SK-N-SH (cell line): ENCODE data around the gene WWTR1. TPM values are rescaled to one million over a fixed set of nuclear protein-coding genes. Genes with fewer than 3 reads are reported as not detected.

ENCODE experiments used
- CTCF ChIA-PET: fragments of 300-600, 350-600 bp; formaldehyde crosslinking; extraction: SDS; loops from one replicate; lab custom pipeline; 2021; lab: Yijun Ruan, JAX
- POLR2A ChIA-PET: fragments of 350-600 bp; sonication (Branson Sonifier 250); formaldehyde crosslinking; extraction: SDS; loops from one replicate; lab custom pipeline; 2020; ENCODE audit warnings: antibody characterized with exemption, inconsistent platforms; lab: Yijun Ruan, JAX
- DNase-seq: peaks from one replicate; pipeline ENCODE4 v3.0.0; 2012
- H2AFZ ChIP-seq: fragments of 200-600 bp; sonication (generic); 2 replicates; pipeline ENCODE4 v1.8.1; 2016; ENCODE audit warnings: antibody characterized with exemption, mild to moderate bottlenecking, low read depth
- H3F3A ChIP-seq: fragments of 200-600 bp; sonication (generic); replicated peaks from 2 replicates; pipeline ENCODE3; 2016; ENCODE audit warnings: antibody characterized with exemption, mild to moderate bottlenecking; ENCODE audit not compliant: insufficient read depth
- H3K27ac ChIP-seq, 2 experiments: fragments of 200-500 bp in 1 of 2; fragments of 200-600 bp in 1 of 2; sonication (Bioruptor generic) in 1 of 2; sonication (generic), shearing (Covaris generic) in 1 of 2; 2 replicates each; pipeline versions ENCODE4 v1.5.1 to v1.6.1; 2014 to 2016; ENCODE audit warnings: low read depth in 2 of 2, inconsistent platforms in 1 of 2, low read length in 1 of 2, mild to moderate bottlenecking in 1 of 2, mixed read lengths in 1 of 2
- H3K27me3 ChIP-seq: fragments of 200-600 bp; sonication (generic), shearing (Covaris generic); 2 replicates; pipeline ENCODE4 v1.6.1; 2016; ENCODE audit warnings: mixed run types; ENCODE audit not compliant: insufficient read depth
- H3K36me3 ChIP-seq, 2 experiments: fragments of 200-500 bp in 1 of 2; fragments of 200-600 bp in 1 of 2; sonication (Bioruptor generic) in 1 of 2; sonication (generic) in 1 of 2; replicated peaks in 1 of 2; 2 replicates each; pipeline versions ENCODE3 to v1.5.1; 2014 to 2016; ENCODE audit warnings: low read length in 1 of 2, mild to moderate bottlenecking in 1 of 2; ENCODE audit not compliant: insufficient read depth in 2 of 2, control insufficient read depth in 1 of 2
- H3K4me1 ChIP-seq, 2 experiments: fragments of 200-500 bp in 1 of 2; fragments of 200-600 bp in 1 of 2; sonication (Bioruptor generic) in 1 of 2; sonication (generic), shearing (Covaris generic) in 1 of 2; 2 replicates each; pipeline versions ENCODE4 v1.5.1 to v1.6.1; 2014 to 2016; ENCODE audit warnings: low read depth in 1 of 2, low read length in 1 of 2, mixed run types in 1 of 2; ENCODE audit not compliant: insufficient read depth in 2 of 2, control insufficient read depth in 1 of 2
- H3K4me2 ChIP-seq: fragments of 200-600 bp; sonication (generic), shearing (Covaris generic); 2 replicates; pipeline ENCODE4 v1.6.1; 2017; ENCODE audit warnings: mixed run types
- H3K4me3 ChIP-seq, 2 experiments: fragments of 200-500 bp in 1 of 2; fragments of 200-600 bp in 1 of 2; sonication (Bioruptor generic) in 1 of 2; sonication (generic), shearing (Covaris generic) in 1 of 2; 2 replicates each; pipeline versions ENCODE4 v1.5.1 to v1.8.1; 2014 to 2016; ENCODE audit warnings: low read depth in 2 of 2, inconsistent platforms in 1 of 2, low read length in 1 of 2, mild to moderate bottlenecking in 1 of 2, mixed read lengths in 1 of 2, moderate library complexity in 1 of 2
- H3K79me2 ChIP-seq: fragments of 200-600 bp; sonication (generic); 2 replicates; pipeline ENCODE4 v1.8.1; 2017; ENCODE audit warnings: mild to moderate bottlenecking; ENCODE audit not compliant: insufficient read depth
- H3K9ac ChIP-seq: fragments of 200-600 bp; sonication (generic); 2 replicates; pipeline ENCODE4 v1.6.1; 2017; ENCODE audit warnings: mixed run types
- H3K9me2 ChIP-seq: fragments of 200-600 bp; sonication (generic); 2 replicates; pipeline ENCODE4 v1.6.1; 2017; ENCODE audit warnings: mixed run types
- H3K9me3 ChIP-seq: fragments of 200-600 bp; sonication (generic); 2 replicates; pipeline ENCODE4 v1.6.1; 2017; ENCODE audit warnings: mixed run types, mild to moderate bottlenecking, moderate library complexity
- H4K20me1 ChIP-seq: fragments of 200-600 bp; sonication (generic); 2 replicates; pipeline ENCODE4 v1.6.1; 2017; ENCODE audit warnings: mild to moderate bottlenecking, mixed run types; ENCODE audit not compliant: insufficient read depth
- ELF1 ChIP-seq: IDR thresholded peaks from 2 replicates; pipeline ENCODE4 v1.4.0; 2012
- FOXM1 ChIP-seq: IDR thresholded peaks from 2 replicates; pipeline ENCODE4 v1.4.0; 2012; ENCODE audit warnings: low read depth, mild to moderate bottlenecking
- MAX ChIP-seq: IDR thresholded peaks from 2 replicates; pipeline ENCODE4 v1.4.0; 2012; ENCODE audit warnings: low read depth
- NFIC ChIP-seq: IDR thresholded peaks from 2 replicates; pipeline ENCODE4 v1.4.0; 2012; ENCODE audit warnings: borderline replicate concordance
- NRF1 ChIP-seq: IDR thresholded peaks from 2 replicates; pipeline ENCODE4 v1.6.1; 2012; ENCODE audit warnings: low read depth, mild to moderate bottlenecking, low read length
- RFX5 ChIP-seq: IDR thresholded peaks from 2 replicates; pipeline ENCODE4 v1.6.1; 2012; ENCODE audit warnings: mild to moderate bottlenecking, improper control_type of control experiment, low read length
- SIN3A ChIP-seq: IDR thresholded peaks from 2 replicates; pipeline ENCODE4 v1.6.1; 2012; ENCODE audit warnings: low read depth, mild to moderate bottlenecking, low read length, moderate library complexity, borderline replicate concordance
- TAF1 ChIP-seq: IDR thresholded peaks from 2 replicates; pipeline ENCODE4 v1.6.1; 2012; ENCODE audit warnings: low read depth, mild to moderate bottlenecking, low read length, moderate library complexity, borderline replicate concordance
- TEAD4 ChIP-seq: IDR thresholded peaks from 2 replicates; pipeline ENCODE4 v1.4.0; 2012; ENCODE audit warnings: mild to moderate bottlenecking, borderline replicate concordance; ENCODE audit not compliant: insufficient read depth
- YY1 ChIP-seq: IDR thresholded peaks from 2 replicates; pipeline ENCODE4 v1.4.0; 2012; ENCODE audit warnings: low read depth, mild to moderate bottlenecking
- ZBTB33 ChIP-seq: IDR thresholded peaks from 2 replicates; pipeline ENCODE4 v1.4.0; 2012; ENCODE audit warnings: low read depth, borderline replicate concordance
- WGBS: methylation state at CpG from one replicate; pipeline ENCODE4 v1.1.6; 2017; ENCODE audit warnings: low lambda C conversion rate; 5-methylcytosine and 5-hydroxymethylcytosine counted together
- polyA plus RNA-seq, 3 experiments: library from polyadenylated mRNA; depleted of rRNA; stranded (reverse); fragments of >200 nt; gene quantifications; 2 replicates each; pipeline ENCODE4 v1.2.3, GENCODE V29; 2012
- TF ChIP-seq, protein P1 (sequence below): fragments of 150-350 bp; IDR thresholded peaks from 2 replicates; pipeline ENCODE4 v1.6.1; 2016; ENCODE audit warnings: mild to moderate bottlenecking, low read depth, low read length

WWTR1 gene
- polyA plus RNA-seq, 1 of the 3 experiments (the other 2 are of a cell fraction): 60.6 TPM

GRCh38 chr3:149626671-149627070 lies 31.2 kb downstream of the WWTR1 start:
- Histone ChIP-seq H3K79me2 (peaks cover 95% of the 10 kb centered on the region), H3K4me3 (no peak overlapping the region), H3F3A (peaks cover 10% of the 10 kb centered on the region), H3K27me3 (no peaks in the 10 kb centered on the region), H3K4me2 (no peak overlapping the region), H3K36me3 (no peaks in the 10 kb centered on the region), H3K27ac (no peak overlapping the region), H3K4me1 (peaks cover 0 to 12% of the 10 kb centered on the region in 2 experiments; a peak in 2 of 4 replicates), H2AFZ (no peak overlapping the region), H3K9me2 (no peaks in the 10 kb centered on the region), H3K9me3 (no peaks in the 10 kb centered on the region), H3K9ac (no peak overlapping the region), H4K20me1 (peaks cover 6% of the 10 kb centered on the region)
- TF ChIP-seq SIN3A: no peak
- TF ChIP-seq RFX5: no peak
- POLR2A ChIA-PET: no interaction called here
- 83% methylated on average over 4 of the region's 4 CpGs for WGBS
- no peak for DNase-seq
- CTCF ChIA-PET: interaction anchor here (0.8 to 0.9 kb wide), 2 partner anchors 11 to 21 kb away, joined by 3 to 4 read pairs; no protein-coding TSS in a partner anchor

DNA sequence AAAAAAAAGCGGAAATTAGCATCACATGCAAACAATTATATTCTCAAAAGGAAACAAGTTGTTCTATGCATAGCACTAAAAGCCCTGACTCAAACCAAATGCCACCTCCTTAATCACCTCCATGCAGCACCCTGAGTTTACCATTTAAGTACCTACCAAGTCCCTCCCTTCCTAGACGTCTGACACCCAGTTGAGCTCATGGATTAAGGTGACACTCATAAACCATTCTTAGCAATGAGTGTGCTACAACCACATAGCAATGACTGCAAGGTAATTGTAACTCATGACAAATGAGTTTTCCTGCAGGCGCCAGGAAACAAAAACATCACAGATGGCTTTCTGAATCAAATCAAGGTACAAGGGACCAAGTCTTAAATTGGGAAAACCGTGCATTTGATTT lies 32.0 kb downstream of the WWTR1 start:
- peaks cover 3% of the 10 kb centered on the region for H4K20me1 ChIP-seq
- H3K9ac ChIP-seq: no peak overlapping the region
- POLR2A ChIA-PET: no interaction called here
- H3K4me2 ChIP-seq: 0 out of 2 replicates have a peak overlapping the region, but pooled peaks have one; percentile 3
- peaks cover 0 to 14% of the 10 kb centered on the region in 2 experiments; a peak in 2 of 4 replicates for H3K4me1 ChIP-seq
- TF ChIP-seq, protein P1, sequence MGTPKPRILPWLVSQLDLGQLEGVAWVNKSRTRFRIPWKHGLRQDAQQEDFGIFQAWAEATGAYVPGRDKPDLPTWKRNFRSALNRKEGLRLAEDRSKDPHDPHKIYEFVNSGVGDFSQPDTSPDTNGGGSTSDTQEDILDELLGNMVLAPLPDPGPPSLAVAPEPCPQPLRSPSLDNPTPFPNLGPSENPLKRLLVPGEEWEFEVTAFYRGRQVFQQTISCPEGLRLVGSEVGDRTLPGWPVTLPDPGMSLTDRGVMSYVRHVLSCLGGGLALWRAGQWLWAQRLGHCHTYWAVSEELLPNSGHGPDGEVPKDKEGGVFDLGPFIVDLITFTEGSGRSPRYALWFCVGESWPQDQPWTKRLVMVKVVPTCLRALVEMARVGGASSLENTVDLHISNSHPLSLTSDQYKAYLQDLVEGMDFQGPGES: no peak
- no peak for TF ChIP-seq ELF1
- TF ChIP-seq TEAD4: no peak
- TF ChIP-seq TAF1: no peak
- no peak for TF ChIP-seq ZBTB33
- no peak for TF ChIP-seq NRF1
- no peak for TF ChIP-seq RFX5
- no peak for TF ChIP-seq YY1
- no peak for TF ChIP-seq FOXM1
- no peak for TF ChIP-seq MAX
- TF ChIP-seq NFIC: no peak
- TF ChIP-seq, all 33 proteins: peak for 0
- 80% methylated on average over 4 of the region's 4 CpGs for WGBS
- Histone ChIP-seq H3K9me2 (no peaks in the 10 kb centered on the region), H3K4me3 (no peak overlapping the region), H3F3A (peaks cover 19% of the 10 kb centered on the region), H2AFZ (no peak overlapping the region), H3K36me3 (no peaks in the 10 kb centered on the region), H3K79me2 (peaks cover 86% of the 10 kb centered on the region), H3K27me3 (no peaks in the 10 kb centered on the region), H3K27ac (peak overlapping the region in 1 of 2 experiments; percentile 46; a peak in 2 of 4 replicates), H3K9me3 (no peaks in the 10 kb centered on the region)
- DNase-seq: no peak
- CTCF ChIA-PET: no interaction called here
